ENCODE measurements around the gene ENPP3.
"Not testable (repeated sequence)": the region's sequence is repeated elsewhere in the genome, so short reads cannot be mapped to it uniquely, and the experiment has no call there.

DNA sequence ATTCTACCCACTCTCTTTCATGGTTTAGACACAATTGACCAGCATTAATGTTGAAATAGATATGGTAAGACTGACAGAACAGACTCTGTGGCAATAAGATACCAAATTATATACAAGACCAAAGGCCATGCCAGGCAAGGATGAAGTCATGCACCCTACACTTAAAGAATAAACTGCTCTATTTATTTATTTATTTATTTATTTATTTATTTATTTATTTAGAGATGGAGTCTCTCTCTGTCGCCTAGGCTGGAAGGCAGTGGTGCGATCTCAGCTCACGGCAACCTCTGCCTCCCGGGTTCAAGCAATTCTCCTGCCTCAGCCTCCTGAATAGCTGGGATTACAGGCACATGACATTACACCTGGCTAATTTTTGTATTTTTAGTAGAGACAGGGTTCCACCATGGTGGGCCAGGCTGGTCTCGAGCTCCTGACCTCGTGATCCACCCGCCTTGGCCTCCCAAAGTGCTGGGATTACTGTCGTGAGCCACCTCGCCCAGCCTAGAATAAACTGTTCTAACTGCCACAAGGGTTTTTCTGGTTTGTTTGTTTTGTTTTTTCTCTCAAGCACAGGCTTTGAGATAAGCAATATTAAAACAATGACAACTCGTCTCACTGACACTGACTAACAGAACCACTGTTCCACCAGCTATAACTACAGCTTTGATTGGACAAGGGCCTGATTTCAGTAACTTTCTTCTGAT is 114.1 kb downstream of the ENPP3 start:
- TF ChIP-seq, protein P1, sequence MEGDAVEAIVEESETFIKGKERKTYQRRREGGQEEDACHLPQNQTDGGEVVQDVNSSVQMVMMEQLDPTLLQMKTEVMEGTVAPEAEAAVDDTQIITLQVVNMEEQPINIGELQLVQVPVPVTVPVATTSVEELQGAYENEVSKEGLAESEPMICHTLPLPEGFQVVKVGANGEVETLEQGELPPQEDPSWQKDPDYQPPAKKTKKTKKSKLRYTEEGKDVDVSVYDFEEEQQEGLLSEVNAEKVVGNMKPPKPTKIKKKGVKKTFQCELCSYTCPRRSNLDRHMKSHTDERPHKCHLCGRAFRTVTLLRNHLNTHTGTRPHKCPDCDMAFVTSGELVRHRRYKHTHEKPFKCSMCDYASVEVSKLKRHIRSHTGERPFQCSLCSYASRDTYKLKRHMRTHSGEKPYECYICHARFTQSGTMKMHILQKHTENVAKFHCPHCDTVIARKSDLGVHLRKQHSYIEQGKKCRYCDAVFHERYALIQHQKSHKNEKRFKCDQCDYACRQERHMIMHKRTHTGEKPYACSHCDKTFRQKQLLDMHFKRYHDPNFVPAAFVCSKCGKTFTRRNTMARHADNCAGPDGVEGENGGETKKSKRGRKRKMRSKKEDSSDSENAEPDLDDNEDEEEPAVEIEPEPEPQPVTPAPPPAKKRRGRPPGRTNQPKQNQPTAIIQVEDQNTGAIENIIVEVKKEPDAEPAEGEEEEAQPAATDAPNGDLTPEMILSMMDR (conservative IDR thresholded peaks at IDR 0.05; ENCODE audit: low read depth, low read length) = not testable (repeated sequence)
- not testable (repeated sequence) for TF ChIP-seq EZH2 (IDR thresholded peaks at IDR 0.05; ENCODE audit: borderline replicate concordance, low read depth, low read length, poor library complexity, severe bottlenecking)

Data from A673 (cell line).